ENCODE results near the gene CALM3.

DNA sequence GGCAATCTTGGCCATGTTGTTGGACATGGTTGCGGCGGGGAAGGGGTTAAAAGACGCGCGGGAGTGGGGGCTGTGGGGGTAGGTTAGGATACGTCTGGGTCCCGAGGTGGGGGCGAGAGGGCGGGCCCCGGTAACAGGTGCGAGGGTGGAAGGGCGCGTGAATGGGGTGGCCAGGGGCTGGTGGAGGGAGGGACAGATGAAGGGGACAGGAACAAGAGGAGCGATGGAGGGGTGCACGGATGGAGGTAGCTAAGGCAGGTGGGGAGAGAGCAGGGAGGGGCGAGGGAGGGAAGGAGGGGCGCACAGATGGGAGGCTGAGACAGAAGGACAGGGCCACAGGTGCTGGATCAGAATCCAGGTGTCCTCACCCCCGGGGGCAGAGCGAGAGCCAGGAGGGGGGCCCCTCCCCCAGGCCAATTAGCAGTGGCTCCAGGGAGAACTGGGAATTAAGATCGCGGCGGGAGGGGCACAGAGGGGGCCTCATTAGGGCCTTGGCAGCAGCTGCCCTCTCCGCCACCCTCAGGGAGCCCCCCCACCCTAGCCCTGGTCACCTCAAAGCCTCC, 33.6 kb downstream of the CALM3 start:
- TF ChIP-seq POLR2A (IDR thresholded peaks at IDR 0.05; ENCODE audit: low read length) (no peak), GATA1 (IDR thresholded peaks at IDR 0.05; ENCODE audit: low read depth, low read length) (no peak)

Measured in erythroblast (primary cell).